Measurements from ENCODE around the gene LDB2. TPM values are rescaled to one million over a fixed set of nuclear protein-coding genes. Genes with fewer than 3 reads are reported as not detected.

The LDB2 gene
- total and polyA plus RNA-seq, 2 of the 8 experiments (the other 6 are each of a cell fraction or from before 2014, with no cell fraction given), result 57.0 to 140 TPM

DNA sequence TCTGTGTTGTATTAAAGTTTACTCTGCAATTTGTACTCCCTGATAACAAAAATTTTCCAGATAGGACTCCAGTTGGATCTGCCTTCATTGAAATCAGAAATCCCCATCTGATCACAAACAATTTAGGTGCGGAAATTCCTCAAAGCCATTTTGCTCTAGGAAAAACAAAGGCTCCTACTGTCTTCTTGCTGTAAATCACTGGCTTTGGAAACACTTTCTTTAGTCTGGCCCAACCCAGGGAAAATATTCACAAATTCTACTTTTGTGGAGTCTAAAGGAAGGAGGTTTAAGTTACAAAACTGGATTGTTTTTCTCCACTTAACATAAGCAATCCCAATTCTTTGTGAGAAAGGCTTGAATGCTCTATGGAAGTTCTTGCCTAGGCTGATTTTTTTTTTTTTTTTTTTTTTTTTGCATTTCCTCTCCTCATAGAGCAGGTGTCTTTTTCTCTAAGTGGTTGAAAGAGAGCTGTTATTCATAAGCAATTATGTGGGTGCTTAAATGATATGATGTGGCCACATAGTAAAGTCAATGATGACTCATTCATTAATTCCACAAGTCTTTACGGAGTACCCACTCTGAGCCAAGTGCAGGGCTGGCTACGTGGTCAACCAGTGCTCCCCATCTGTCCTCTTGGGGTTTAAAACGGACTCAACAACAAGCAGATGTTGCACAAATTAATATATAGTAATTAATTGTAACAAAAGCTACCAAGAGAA is 261.4 kb downstream of the LDB2 start:
- WGBS, 2 experiments (ENCODE audit: extremely low coverage in 1 of 2, insufficient coverage in 1 of 2, insufficient read length in 1 of 2, insufficient replicate concordance in 2 of 2, low coverage in 1 of 2, low lambda C conversion rate in 2 of 2, missing lambda C conversion rate in 1 of 2), result 82% methylated on average over 4 of the region's 4 CpGs; no CpG with 5 or more reads in 1 of the 2 experiments
- H2BK5ac ChIP-seq (ENCODE audit: low read depth, low read length), result no peak overlapping the region
- TF ChIP-seq HDAC6 (IDR thresholded peaks at IDR 0.05; ENCODE audit: low read depth, low read length) (no peak), CHD1 (IDR thresholded peaks at IDR 0.05; ENCODE audit: low read depth, low read length) (no peak), CTBP2 (IDR thresholded peaks at IDR 0.05; ENCODE audit: borderline replicate concordance, insufficient read depth, insufficient read length, low read length) (no peak), CEBPB (IDR thresholded peaks at IDR 0.05; ENCODE audit: low read depth, low read length) (no peak), SIN3A (conservative IDR thresholded peaks at IDR 0.05 in 1 of 2, IDR thresholded peaks at IDR 0.05 in 1 of 2; ENCODE audit: low read depth in 1 of 2, low read length in 2 of 2) (no peak)

More for the DNA sequence above, 261.4 kb downstream of the LDB2 start:
- Histone ChIP-seq H2AFZ (ENCODE audit: low read length) (no peak overlapping the region), H2BK120ac (replicated peaks; ENCODE audit: low read depth, low read length) (no peak overlapping the region), H3K23me2 (ENCODE audit: low read depth, low read length) (no peaks in the 10 kb centered on the region), H3K56ac (replicated peaks; ENCODE audit: insufficient read length, low read depth, low read length) (no peak overlapping the region), H4K8ac (ENCODE audit: extremely low read depth, insufficient read depth, low read length) (no peak overlapping the region), H3K14ac (ENCODE audit: insufficient read length) (no peak overlapping the region), H2BK15ac (ENCODE audit: low read length) (no peak overlapping the region), H3K79me2 (ENCODE audit: control insufficient read depth in 1 of 2, insufficient read depth in 2 of 2, low read length in 2 of 2) (no peaks in the 10 kb centered on the region; a peak in 1 of 4 replicates), H2AK5ac (ENCODE audit: low read depth, low read length) (no peak overlapping the region), H3K4ac (replicated peaks; ENCODE audit: insufficient read length, low read depth, low read length) (no peak overlapping the region), H3K9ac (replicated peaks in 1 of 4; ENCODE audit: extremely low read depth in 1 of 4, low read depth in 3 of 4, low read length in 3 of 4) (no peak overlapping the region; a peak in 1 of 7 replicates), H4K20me1 (replicated peaks in 1 of 2; ENCODE audit: control insufficient read depth in 1 of 2, insufficient read depth in 2 of 2, low read length in 2 of 2) (peaks cover 0 to 2% of the 10 kb centered on the region in 2 experiments), H3K18ac (ENCODE audit: extremely low read depth, low read length) (no peak overlapping the region), H4K91ac (replicated peaks; ENCODE audit: insufficient read length, low read length) (no peak overlapping the region), H3K23ac (ENCODE audit: insufficient read length) (no peak overlapping the region), H3K36me3 (ENCODE audit: control insufficient read depth in 2 of 4, insufficient read depth in 4 of 4, low read length in 3 of 4) (no peaks in the 10 kb centered on the region), H3K4me1 (replicated peaks in 1 of 4; ENCODE audit: control insufficient read depth in 3 of 4, insufficient read depth in 4 of 4, low read length in 3 of 4) (peaks cover 0 to 3% (median 0%) of the 10 kb centered on the region in 4 experiments; a peak in 3 of 7 replicates), H3K4me3 (ENCODE audit: extremely low read depth in 1 of 4, insufficient read depth in 2 of 4, low read depth in 3 of 4, low read length in 4 of 4) (no peak overlapping the region), H3K4me2 (ENCODE audit: insufficient read depth in 1 of 2, low read depth in 2 of 2, low read length in 2 of 2) (no peak overlapping the region), H3K27me3 (replicated peaks in 1 of 4; ENCODE audit: control insufficient read depth in 3 of 4, extremely low read depth in 1 of 4, insufficient read depth in 3 of 4, low read length in 3 of 4) (no peaks in the 10 kb centered on the region), H2BK12ac (ENCODE audit: low read depth, low read length) (no peak overlapping the region), H4K5ac (ENCODE audit: insufficient read length, low read depth, low read length) (no peak overlapping the region), H3K9me3 (ENCODE audit: insufficient read depth in 2 of 2, low read depth in 1 of 2, low read length in 1 of 2) (no peaks in the 10 kb centered on the region), H3K79me1 (ENCODE audit: low read depth, low read length) (no peaks in the 10 kb centered on the region; the same call in 1 of the 2 replicates), H3K27ac (ENCODE audit: low read depth, low read length) (no peak overlapping the region), H2BK20ac (ENCODE audit: low read length) (no peak overlapping the region)
- ChIA-PET CTCF (ENCODE audit: partially characterized antibody) (no interaction called here), POLR2A (ENCODE audit: partially characterized antibody) (no interaction called here)
- DNase-seq (ENCODE audit: low read depth in 1 of 2, low spot score in 2 of 2) (no peak), FAIRE-seq (no peak)

All from H1 (cell line).